Activated T-helper 1 cell treated with anti-CD3 and anti-CD28 coated beads, Interleukin-12 subunit alpha, Interleukin-12 subunit beta, Interleukin-2, Interleukin-4 antibody, amounts not matched to agents 30 ng/mL and 10 ng/mL and 1 ng/mL, durations not matched to agents 14 hours and 24 hours and 36 hours (primary cell): ENCODE data around the gene C2orf92. TPM values are rescaled to one million over a fixed set of nuclear protein-coding genes. Genes with fewer than 3 reads are reported as not detected.

Experiments
- DNase-seq: peaks from one replicate; pipeline ENCODE4 v3.0.0; 2021; ENCODE audit warnings: low spot score
- H3K27ac Mint-ChIP-seq: one replicate; pipeline ENCODE4 v1.8.0; 2021; ENCODE audit warnings: mild to moderate bottlenecking, mixed read lengths
- H3K27me3 Mint-ChIP-seq: one replicate; pipeline ENCODE4 v1.8.0; 2022; ENCODE audit warnings: mild to moderate bottlenecking, moderate library complexity, mixed read lengths; ENCODE audit not compliant: insufficient read depth
- H3K36me3 Mint-ChIP-seq: one replicate; pipeline ENCODE4 v1.8.0; 2021; ENCODE audit warnings: low read depth, mixed read lengths
- H3K4me1 Mint-ChIP-seq: one replicate; pipeline ENCODE4 v1.8.0; 2021; ENCODE audit warnings: low read depth, mixed read lengths
- H3K4me3 Mint-ChIP-seq: one replicate; pipeline ENCODE4 v1.8.0; 2021; ENCODE audit warnings: mild to moderate bottlenecking, moderate library complexity, mixed read lengths
- H3K9me3 Mint-ChIP-seq: one replicate; pipeline ENCODE4 v1.8.0; 2021; ENCODE audit warnings: mixed read lengths
- intact Hi-C: fragments of 100-400 bp; cut with micrococcal nuclease; formaldehyde crosslinking; loops from one replicate; pipeline ENCODE4 v1.15.1; 2024
- total RNA-seq: library from RNA; stranded (reverse); gene quantifications from 2 replicates; pipeline ENCODE4 v1.2.3, GENCODE V29; 2022

C2orf92 gene
- total RNA-seq, 1 donor from 2014 or later, result 17.2 TPM

DNA sequence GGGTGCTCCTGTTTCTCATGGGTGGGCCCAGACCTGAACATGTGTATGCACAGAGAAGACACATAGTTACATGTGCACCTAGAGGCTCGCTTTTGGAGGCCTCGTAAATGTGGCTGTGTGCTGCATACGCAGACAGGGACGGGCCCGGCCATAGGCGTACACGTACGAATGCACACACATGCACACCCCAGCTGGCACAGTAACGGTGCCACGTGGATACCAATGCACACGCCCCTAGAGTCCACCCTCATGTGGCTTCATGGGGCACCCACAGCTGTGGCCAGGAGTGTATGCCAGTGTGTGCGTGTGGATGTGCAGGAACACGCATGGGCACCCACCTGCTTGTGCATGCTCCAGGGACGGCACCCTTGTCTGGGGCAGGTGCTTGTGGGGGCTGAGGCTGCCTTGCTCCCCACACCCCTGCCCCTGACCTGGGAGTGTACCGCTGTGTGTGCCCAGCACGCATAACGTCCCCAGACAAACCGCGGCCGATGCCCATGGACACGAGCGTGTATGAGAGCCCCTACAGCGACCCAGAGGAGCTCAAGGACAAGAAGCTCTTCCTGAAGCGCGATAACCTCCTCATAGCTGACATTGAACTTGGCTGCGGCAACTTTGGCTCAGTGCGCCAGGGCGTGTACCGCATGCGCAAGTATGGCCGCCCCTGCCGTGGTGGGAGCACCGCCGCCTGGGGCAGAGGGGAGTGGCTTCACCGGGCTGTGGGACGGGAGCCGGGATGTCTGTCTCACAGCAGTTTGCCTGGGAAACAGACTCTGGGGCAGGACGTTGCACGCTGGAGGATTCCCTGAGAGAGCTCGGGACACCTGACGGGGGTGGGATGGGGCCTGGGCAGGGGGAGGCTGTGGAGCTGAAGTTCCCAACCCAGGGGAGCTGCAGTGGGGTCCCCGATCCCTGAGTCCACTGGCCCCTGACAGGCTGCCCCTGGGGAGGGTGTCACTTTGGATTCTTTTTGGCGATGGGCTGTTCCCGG lies 64.8 kb downstream of the C2orf92 start:
- H3K4me1 Mint-ChIP-seq, result peaks cover 14% of the 10 kb centered on the region
- DNase-seq, result no peak
- H3K9me3 Mint-ChIP-seq, result peaks cover 4% of the 10 kb centered on the region
- no peak overlapping the region for H3K27ac Mint-ChIP-seq
- intact Hi-C loops, result no loop called here
- H3K27me3 Mint-ChIP-seq, result no peaks in the 10 kb centered on the region
- peaks cover 51% of the 10 kb centered on the region for H3K36me3 Mint-ChIP-seq
- no peak overlapping the region for H3K4me3 Mint-ChIP-seq

DNA sequence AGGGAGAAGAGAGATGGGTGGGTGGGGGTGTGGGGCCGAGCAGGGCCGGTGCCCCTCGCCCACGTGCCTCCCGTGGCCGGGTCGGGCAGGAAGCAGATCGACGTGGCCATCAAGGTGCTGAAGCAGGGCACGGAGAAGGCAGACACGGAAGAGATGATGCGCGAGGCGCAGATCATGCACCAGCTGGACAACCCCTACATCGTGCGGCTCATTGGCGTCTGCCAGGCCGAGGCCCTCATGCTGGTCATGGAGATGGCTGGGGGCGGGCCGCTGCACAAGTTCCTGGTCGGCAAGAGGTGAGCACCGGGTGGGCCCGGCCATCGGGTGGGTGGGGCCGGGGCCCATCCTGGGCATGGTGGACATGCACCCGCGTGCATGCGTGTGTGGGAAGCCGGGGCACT lies 65.6 kb downstream of the C2orf92 start:
- no peak for DNase-seq

DNA sequence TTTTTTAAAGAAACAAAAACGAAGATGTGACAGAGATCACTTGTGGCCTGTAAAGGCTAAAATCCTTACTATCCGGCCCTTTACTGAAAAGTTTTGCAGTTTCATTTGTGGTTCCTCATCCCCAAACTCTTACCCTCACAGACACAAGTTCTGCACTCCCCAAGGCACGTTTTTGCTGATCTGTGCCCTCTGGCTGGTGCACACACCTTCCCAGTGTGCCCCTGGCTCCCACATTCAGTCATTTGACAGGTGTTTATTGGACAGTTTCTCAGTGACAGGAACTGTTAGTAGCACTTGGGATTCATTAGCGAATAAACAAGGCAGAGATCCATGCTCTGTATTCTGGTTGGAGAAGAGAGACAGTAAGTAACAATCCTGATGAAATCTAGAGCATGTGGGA lies 66.7 kb downstream of the C2orf92 start:
- H3K27ac Mint-ChIP-seq, result no peak overlapping the region
- DNase-seq, result no peak
- peaks cover 22% of the 10 kb centered on the region for H3K4me1 Mint-ChIP-seq
- H3K4me3 Mint-ChIP-seq, result no peak overlapping the region
- H3K36me3 Mint-ChIP-seq, result peaks cover 46% of the 10 kb centered on the region
- no peaks in the 10 kb centered on the region for H3K9me3 Mint-ChIP-seq
- intact Hi-C loops, result no loop called here
- no peaks in the 10 kb centered on the region for H3K27me3 Mint-ChIP-seq

More for the DNA sequence above, 65.6 kb downstream of the C2orf92 start:
- Mint-ChIP-seq H3K27ac (no peak overlapping the region), H3K27me3 (no peaks in the 10 kb centered on the region), H3K4me1 (peaks cover 14% of the 10 kb centered on the region), H3K4me3 (no peak overlapping the region), H3K9me3 (no peaks in the 10 kb centered on the region), H3K36me3 (peaks cover 44% of the 10 kb centered on the region)
- intact Hi-C loops, result no loop called here

DNA sequence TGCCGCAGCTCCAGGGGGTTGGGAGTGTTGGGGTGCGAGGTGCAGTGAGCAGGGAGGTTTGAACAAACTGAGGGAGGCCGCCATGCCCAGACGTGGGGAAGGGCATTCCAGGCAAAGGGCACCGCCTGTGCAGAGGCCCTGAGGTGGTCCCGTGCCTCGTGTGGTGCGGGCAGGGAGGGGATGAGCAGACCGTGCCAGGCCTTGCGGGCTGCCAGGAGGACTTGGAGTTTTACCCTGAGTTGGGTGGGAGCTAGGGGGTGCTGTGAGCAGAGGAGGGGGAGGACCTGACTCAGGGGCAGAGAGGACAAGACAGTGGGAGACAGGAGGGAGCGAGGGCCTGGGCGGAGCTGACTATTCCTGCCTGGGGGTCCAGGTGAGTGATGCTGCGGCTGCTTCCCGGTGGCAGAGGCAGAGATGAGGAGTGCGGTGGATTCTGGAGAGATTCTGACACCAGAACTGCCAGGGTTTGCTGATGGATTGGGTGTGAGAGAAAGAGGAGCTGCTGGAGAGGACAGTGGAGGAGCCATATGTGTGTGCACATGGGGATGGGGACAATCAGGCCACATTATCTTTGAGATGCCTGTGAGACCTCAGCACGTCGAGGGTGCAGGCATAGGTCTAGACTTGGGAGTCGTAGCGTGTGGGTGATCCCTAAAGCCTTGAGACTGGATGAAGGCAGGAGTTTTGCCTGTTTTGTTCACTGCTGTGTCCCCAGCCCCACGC lies 67.3 kb downstream of the C2orf92 start:
- H3K27me3 Mint-ChIP-seq, result no peaks in the 10 kb centered on the region
- H3K36me3 Mint-ChIP-seq, result peaks cover 46% of the 10 kb centered on the region
- no peak overlapping the region for H3K4me3 Mint-ChIP-seq
- no peak overlapping the region for H3K27ac Mint-ChIP-seq
- H3K9me3 Mint-ChIP-seq, result no peaks in the 10 kb centered on the region
- no peak for DNase-seq
- peaks cover 22% of the 10 kb centered on the region for H3K4me1 Mint-ChIP-seq
- intact Hi-C loops, result no loop called here

DNA sequence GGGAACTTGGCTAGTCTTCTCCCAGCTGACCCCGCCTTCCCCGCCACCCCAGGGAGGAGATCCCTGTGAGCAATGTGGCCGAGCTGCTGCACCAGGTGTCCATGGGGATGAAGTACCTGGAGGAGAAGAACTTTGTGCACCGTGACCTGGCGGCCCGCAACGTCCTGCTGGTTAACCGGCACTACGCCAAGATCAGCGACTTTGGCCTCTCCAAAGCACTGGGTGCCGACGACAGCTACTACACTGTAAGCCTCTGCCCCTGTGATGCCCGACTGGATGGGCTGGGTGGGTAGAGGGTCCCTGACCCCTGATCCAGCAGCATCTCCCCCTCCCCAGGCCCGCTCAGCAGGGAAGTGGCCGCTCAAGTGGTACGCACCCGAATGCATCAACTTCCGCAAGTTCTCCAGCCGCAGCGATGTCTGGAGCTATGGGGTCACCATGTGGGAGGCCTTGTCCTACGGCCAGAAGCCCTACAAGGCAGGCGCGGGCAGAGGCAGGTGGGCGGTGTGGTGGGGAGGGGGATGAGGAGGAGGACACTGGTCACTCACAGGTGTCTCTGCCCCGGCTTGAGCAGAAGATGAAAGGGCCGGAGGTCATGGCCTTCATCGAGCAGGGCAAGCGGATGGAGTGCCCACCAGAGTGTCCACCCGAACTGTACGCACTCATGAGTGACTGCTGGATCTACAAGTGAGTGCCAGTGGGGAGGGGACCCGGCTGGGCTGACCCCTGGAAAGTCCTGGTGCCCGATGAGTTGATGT lies 68.1 kb downstream of the C2orf92 start:
- Mint-ChIP-seq H3K27me3 (no peaks in the 10 kb centered on the region), H3K9me3 (no peaks in the 10 kb centered on the region), H3K4me1 (peaks cover 28% of the 10 kb centered on the region), H3K4me3 (no peak overlapping the region), H3K36me3 (peaks cover 51% of the 10 kb centered on the region), H3K27ac (no peak overlapping the region)
- no peak for DNase-seq
- intact Hi-C loops, result no loop called here

DNA sequence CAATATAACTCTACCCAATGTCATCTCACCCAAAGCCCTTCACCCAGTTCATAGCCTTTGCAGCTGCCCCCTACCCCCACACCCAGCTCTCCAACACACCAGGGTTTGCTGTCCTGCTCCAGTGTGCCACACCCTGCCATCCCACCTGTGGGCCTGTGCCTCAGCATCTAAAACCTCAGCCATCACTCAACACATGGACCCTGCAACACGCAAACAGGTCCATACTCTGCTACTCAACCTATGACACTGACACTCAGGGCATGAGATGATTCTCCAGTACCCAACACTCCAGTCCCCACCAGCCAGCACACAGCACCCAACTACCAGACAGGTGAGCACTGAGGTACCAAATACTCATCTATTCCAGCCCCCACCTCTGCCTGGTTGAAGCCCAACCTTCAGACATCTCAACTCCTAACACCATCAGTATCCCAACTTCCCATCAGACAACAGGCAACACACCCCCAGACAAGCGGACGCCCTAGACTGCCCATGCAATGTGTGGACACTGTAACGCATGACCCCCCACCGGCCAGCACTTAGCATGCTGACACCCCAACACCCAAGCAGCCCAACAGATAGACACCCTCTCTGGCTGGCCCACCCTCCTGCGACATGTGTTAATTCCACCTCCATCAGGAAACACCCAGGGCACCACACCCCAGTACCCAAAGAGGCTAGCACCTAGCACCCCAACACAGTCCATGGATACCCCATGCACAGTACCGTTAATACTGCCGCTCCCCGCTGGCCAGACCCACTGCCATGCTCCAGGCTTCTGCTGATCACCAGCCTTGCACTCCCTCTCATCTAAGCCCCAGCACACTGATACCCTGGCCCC lies 68.9 kb downstream of the C2orf92 start:
- no peak overlapping the region for H3K4me3 Mint-ChIP-seq
- H3K36me3 Mint-ChIP-seq, result peaks cover 53% of the 10 kb centered on the region
- no peaks in the 10 kb centered on the region for H3K9me3 Mint-ChIP-seq
- intact Hi-C loops, result no loop called here
- peak overlapping the region; percentile 63 for H3K27ac Mint-ChIP-seq
- DNase-seq, result no peak
- H3K4me1 Mint-ChIP-seq, result peaks cover 36% of the 10 kb centered on the region
- no peaks in the 10 kb centered on the region for H3K27me3 Mint-ChIP-seq

DNA sequence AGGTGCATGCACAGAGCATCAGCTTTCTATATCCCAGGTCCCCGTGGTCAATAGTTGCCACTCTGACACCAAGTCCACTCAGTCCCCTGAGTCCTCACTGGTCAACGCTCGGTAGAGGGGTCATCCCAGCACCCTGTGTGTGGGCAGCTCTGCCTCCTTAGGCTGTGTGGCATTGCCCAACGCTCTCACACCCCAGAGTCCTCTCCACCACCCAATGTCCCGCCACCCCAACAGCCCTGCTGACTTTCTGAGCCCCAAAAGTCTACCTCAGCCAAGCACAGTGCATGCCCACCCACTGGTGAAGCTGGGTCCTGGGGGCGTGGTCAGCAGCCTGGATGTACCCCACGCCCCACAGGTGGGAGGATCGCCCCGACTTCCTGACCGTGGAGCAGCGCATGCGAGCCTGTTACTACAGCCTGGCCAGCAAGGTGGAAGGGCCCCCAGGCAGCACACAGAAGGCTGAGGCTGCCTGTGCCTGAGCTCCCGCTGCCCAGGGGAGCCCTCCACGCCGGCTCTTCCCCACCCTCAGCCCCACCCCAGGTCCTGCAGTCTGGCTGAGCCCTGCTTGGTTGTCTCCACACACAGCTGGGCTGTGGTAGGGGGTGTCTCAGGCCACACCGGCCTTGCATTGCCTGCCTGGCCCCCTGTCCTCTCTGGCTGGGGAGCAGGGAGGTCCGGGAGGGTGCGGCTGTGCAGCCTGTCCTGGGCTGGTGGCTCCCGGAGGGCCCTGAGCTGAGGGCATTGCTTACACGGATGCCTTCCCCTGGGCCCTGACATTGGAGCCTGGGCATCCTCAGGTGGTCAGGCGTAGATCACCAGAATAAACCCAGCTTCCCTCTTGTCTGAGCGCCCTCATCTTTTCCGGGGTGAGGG lies 69.7 kb downstream of the C2orf92 start:
- Mint-ChIP-seq H3K27ac (no peak overlapping the region), H3K9me3 (no peaks in the 10 kb centered on the region), H3K27me3 (no peaks in the 10 kb centered on the region), H3K36me3 (peaks cover 57% of the 10 kb centered on the region), H3K4me3 (no peak overlapping the region), H3K4me1 (peaks cover 44% of the 10 kb centered on the region)
- DNase-seq, result no peak
- intact Hi-C loops, result no loop called here

DNA sequence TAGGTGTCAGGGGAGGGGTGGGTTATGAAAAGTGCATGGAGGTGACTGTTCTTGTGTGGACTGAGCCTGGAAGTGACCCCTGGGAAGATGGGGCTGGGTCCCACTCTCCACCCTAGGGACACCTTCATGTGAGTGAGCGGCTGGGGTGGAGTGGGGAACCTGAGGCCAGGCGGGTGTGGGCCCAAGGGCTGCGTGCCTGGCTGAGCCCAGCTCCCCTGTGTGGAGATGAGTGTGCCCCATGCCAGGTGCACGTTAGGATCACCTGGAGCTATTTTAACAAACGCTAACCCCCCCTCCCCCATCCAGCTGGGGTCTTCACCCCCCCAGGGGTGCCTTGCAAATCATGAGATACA lies 70.4 kb downstream of the C2orf92 start:
- no peaks in the 10 kb centered on the region for H3K27me3 Mint-ChIP-seq
- no peaks in the 10 kb centered on the region for H3K9me3 Mint-ChIP-seq
- no peak for DNase-seq
- peaks cover 49% of the 10 kb centered on the region for H3K4me1 Mint-ChIP-seq
- no peak overlapping the region for H3K27ac Mint-ChIP-seq
- intact Hi-C loops, result loop anchor here (1.0 to 2.0 kb wide), 2 partner anchors 8 to 645 kb away; no protein-coding TSS in a partner anchor
- peaks cover 59% of the 10 kb centered on the region for H3K36me3 Mint-ChIP-seq
- H3K4me3 Mint-ChIP-seq, result no peak overlapping the region

DNA sequence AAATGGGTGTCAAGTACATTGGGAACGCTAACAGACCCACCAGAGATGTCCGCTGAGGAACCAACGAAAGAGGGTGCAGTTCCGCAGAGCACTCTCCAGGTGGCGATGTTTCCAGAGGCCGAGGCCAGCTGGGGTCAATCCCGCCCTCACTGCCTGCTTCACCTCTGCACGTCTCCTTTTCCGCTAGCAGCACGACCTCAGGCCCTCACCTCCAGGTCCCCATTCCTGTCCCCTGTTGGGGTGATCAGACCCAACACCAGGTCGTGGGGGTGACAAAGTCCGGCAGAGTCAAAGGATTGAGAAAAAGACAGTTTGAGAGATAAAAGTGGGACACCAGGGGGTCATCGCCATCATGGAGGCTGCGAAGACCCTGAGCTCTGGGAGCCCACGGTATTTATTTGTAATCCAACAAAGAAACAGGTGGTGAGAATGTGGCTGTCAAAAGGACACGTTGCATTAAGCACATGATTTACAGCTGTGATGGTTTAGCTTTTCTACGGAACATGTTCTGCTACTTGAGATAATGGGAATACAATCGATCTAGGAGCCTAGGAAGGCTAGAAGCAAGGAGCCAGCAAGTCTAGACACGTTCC lies 71.2 kb downstream of the C2orf92 start:
- peaks cover 56% of the 10 kb centered on the region for H3K4me1 Mint-ChIP-seq
- peaks cover 58% of the 10 kb centered on the region for H3K36me3 Mint-ChIP-seq
- H3K27me3 Mint-ChIP-seq, result no peaks in the 10 kb centered on the region
- peak overlapping the region; percentile 18 for H3K27ac Mint-ChIP-seq
- DNase-seq, result no peak
- H3K4me3 Mint-ChIP-seq, result no peak overlapping the region
- intact Hi-C loops, result loop anchor here (1.0 to 2.0 kb wide), 2 partner anchors 8 to 644 kb away; no protein-coding TSS in a partner anchor
- H3K9me3 Mint-ChIP-seq, result no peaks in the 10 kb centered on the region

DNA sequence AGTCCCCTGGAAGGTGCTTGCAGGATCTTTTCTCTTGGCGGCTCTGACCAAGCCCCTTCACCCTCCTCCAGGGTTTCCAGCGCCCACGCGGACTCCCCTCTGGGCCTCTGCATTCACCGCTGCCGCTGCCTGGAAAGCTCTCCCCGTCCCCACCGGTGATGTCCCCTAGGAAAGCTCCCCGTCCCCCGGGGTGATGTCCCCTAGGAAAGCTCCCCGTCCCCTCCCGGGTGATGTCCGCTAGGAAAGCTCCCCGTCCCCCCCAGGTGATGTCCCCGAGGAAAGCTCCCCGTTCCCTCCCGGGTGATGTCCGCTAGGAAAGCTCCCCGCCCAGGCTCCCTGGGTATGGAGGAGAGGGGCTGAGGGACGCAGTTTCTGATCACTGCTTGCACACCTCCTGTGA lies 71.7 kb downstream of the C2orf92 start:
- H3K36me3 Mint-ChIP-seq, result peaks cover 59% of the 10 kb centered on the region
- no peak for DNase-seq
- peaks cover 61% of the 10 kb centered on the region for H3K4me1 Mint-ChIP-seq
- H3K9me3 Mint-ChIP-seq, result no peaks in the 10 kb centered on the region
- peak overlapping the region; percentile 45 for H3K4me3 Mint-ChIP-seq
- intact Hi-C loops, result loop anchor here (2.0 kb wide), 1 partner anchor 644 kb away; no protein-coding TSS in a partner anchor
- no peak overlapping the region for H3K27ac Mint-ChIP-seq
- no peaks in the 10 kb centered on the region for H3K27me3 Mint-ChIP-seq

DNA sequence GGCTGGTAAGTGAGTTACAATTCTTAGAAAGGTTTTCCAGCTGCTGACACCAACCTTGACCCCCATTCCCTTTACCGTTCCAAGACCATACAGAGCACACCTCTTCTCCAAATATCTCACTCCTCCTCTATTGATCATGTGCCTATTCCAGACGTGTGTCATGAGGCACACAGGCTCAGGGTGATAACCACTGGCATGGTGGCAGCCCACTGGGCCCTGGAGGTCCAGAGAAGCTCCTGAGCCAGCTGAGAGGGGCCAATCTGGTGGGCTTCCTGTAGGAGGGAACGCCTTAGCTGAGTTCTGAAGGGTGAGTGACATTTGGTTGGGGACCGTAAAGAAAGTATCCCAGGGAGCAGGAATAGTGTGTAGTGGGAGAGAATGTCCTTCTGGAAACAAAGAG lies 72.2 kb downstream of the C2orf92 start:
- H3K9me3 Mint-ChIP-seq, result no peaks in the 10 kb centered on the region
- intact Hi-C loops, result loop anchor here (2.0 kb wide), 1 partner anchor 643 kb away; no protein-coding TSS in a partner anchor
- no peak for DNase-seq
- peaks cover 66% of the 10 kb centered on the region for H3K4me1 Mint-ChIP-seq
- no peaks in the 10 kb centered on the region for H3K27me3 Mint-ChIP-seq
- peak overlapping the region; percentile 45 for H3K4me3 Mint-ChIP-seq
- H3K36me3 Mint-ChIP-seq, result peaks cover 56% of the 10 kb centered on the region
- peak overlapping the region; percentile 75 for H3K27ac Mint-ChIP-seq
